DMS79 (cell line): ENCODE results near the gene CEMP1.

Experiments
- DNase-seq: peaks from one replicate; lab custom pipeline; 2025; lab: John Stamatoyannopoulos, UW

CEMP1 gene

DNA sequence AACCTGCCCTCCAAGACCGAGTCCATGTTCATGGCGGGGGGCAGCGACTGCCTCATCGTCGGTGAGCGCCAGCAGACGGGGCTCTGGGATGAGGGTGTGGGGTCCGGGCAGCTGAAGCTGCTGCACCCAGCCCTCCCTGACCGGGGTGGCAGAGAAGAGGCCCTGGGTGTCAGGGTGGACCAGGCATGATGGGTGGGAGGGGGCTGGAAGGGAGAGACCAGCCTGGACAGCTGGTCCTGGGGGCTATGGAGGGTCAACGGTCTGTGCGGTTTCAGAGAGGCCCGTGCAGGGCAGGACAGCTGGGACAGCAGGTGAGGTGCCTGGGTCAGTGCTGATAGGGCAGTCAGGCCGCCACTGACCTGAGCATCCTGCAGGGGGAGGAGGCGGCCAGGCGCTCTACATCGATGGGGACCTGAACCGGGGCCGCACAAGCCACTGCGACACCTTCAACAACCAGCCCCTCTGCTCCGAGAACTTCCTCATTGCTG is 30.7 kb downstream of the CEMP1 start:
- no peak for DNase-seq

DNA sequence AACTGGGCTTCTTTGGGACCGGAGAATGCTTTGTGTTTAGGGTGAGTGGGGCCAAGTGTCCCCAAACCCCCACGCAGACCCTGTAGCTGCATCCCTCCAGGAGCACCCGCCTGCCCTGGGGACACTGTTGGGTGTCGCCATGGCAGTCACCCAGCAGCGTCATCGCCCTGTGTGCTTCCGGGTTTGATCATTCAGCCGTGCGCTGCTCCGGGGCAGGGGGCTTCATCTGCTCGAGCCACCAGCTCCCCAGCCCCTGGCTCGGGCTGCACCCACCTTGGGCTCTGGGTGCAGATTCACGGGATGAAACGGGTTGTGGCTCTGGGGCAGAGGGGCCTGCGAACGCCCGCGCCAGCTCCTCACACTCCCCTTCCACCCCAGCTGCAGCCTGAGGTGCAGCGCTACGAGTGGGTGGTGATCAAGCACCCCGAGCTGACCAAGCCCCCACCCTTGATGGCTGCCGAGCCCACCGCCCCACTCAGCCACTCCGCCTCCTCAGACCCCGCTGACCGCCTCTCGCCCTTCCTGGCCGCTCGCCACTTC is 31.2 kb downstream of the CEMP1 start:
- no peak for DNase-seq

DNA sequence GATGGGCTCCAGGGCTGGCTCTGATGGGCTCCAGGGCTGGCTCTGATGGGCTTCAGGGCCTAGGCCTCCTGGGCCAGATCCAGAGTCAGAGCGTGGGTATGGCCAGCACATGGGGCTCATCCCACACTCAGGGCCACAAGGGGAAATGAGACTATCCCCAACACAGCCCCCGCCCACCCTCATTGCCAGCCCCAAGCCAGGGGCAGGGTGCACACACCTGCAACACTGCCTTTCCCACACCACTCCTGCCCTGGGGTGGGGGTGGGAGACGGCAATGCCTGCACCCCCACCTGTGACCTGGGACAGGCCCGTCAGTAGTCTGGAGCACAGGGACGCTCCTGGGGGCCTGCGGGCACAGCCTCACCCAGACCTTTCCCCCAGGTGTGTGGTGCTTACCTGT is 31.8 kb downstream of the CEMP1 start:
- DNase-seq: no peak

DNA sequence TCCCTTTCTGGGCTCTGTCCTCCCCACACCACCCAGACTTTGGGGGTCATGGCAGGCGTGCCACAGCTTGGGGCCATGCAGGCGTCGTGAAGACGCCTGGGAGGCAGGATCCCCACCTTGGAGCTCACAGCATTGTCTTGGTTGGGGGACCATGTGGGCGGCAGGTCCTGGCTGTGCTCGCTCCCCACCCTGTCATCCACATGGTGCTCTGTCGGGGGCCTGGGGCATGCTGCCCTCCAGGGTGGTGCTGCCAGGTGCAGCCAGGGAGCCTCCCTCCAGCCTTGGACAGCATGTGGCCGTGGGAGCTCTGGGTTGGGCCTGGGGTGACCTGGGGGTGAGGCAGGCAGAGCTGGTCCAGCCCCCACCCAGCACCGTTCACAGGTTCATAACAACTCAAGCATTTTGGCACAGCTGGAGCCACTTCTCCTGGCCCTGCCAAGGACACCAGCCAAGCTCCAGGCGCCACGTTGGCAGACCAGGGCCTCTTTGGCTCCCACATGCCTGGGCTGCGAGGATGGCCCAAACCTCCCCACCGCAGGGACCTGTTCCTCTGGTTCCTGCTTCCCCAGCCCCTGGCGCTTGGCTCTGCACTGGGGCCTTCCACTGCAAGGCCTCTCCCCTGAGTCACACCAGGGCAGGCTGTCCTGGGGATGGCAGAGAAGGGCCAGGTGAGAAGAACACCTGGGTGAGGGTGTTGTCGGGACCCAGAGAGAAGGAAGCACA is 32.5 kb downstream of the CEMP1 start:
- DNase-seq: no peak

DNA sequence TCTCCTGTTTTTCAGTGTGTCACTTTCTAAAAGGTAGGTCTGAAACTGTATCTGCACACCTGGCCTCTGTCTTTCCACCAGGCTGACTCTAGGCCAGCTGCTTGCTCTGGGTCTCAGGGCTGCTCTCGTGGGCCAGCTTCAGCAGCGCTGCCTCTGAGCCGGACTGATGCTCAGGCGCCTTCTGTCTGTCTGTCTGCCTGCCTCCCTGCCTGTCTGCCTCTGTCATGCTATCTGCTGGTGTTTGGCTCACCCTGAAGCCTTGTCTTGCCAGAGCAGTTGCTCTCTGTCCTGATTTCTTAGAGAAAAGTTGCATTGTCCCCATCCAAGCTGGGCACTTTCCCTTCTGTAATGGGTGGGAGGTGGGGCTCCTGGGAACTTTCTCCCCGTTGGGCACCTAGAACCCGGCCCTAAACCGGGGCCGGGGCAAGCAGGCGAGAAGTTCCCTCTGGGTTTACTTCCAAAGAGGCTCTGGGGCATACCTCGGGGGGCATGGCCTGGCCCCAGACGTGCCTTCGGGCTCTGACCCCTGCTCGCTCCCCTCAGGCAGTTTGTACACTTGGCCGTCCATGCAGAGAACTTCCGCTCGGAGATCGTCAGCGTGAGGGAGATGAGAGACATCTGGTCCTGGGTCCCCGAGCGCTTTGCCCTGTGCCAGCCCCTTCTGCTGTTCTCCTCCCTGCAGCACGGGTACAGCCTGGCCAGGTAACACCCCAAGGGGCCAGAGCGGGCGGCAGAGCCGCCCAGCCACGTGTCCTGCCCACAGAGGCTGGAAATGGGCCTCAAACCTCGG is 33.3 kb downstream of the CEMP1 start:
- DNase-seq: no peak

DNA sequence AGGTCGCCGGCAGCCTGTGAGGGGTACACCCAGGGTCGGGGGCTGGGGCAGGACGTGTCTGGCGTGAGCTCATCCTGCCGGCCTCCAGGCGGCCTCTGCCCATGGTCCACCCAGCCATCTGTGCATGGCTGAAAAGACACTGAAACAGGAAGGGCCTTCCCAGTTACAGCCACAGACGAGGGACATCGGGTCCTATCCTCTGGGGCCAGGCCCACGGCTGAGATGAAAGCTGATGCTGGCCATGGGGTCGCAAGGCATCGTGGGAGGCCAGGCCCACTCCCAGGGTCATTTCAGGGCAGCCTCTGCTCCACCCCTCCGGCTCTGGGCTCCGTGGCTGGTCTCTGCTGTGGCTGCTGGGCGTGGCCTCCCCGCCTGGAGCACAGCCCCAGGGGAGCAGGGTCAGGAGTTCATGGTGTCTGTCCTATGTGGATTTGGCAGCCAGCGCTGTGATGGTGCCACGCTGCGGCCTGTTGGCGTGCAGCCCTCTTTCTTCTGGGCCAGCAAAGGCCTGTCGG is 34.0 kb downstream of the CEMP1 start:
- DNase-seq: no peak

DNA sequence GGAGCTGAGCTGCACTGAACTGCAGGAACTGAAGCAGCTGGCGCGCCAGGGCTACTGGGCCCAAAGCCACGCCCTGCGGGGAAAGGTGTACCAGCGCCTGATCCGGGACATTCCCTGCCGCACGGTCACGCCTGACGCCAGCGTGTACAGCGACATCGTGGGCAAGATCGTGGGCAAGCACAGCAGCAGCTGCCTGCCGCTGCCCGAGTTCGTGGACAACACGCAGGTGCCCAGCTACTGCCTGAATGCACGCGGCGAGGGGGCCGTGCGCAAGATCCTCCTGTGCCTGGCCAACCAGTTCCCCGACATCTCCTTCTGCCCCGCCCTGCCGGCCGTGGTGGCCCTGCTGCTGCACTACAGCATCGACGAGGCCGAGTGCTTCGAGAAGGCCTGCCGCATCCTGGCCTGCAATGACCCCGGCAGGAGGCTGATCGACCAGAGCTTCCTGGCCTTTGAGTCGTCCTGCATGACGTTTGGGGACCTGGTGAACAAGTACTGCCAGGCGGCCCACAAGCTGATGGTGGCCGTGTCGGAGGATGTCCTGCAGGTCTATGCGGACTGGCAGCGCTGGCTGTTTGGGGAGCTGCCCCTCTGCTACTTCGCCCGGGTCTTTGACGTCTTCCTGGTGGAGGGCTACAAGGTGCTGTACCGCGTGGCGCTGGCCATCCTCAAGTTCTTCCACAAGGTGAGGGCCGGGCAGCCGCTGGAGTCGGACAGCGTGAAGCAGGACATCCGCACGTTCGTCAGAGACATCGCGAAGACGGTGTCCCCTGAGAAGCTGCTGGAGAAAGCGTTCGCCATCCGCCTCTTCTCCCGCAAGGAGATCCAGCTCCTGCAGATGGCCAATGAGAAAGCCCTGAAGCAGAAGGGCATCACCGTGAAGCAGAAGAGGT is 34.7 kb downstream of the CEMP1 start:
- no peak for DNase-seq

DNA sequence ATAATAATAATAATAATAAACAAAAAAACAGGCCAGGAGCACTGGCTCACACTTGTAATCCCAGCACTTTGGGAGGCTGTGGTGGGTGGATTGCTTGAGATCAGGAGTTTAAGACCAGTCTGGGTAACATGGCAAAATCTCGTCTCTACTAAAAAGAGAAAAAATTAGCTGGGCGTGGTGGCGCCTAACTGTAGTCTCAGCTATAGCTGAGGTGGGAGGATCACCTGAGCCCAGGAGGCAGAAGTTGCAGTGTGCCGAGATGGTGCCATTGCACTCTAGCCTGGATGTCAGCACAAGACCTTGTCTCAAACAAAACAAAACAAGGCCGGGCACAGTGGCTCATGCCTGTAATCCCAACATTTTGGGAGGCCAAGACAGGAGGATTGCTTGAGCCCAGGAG is 36.2 kb downstream of the CEMP1 start:
- DNase-seq: no peak

DNA sequence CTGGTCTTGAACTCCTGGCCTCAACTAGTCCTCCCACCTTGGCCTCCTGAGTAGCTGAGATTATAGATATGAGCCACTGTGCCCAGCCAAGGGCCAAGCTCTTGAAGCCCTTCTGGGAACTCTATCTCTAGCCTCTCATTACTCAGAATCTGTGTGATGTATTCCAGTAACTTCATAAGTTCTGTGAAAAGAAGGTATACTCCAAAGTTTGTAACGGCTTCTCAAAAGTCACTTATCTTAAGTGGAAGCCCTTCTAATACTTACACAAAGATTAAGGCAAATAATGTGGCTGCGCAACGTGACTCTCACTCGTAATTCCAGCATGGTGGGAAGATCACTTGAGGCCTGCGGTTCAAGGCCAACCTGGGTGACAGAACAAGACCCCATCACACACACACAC is 36.6 kb downstream of the CEMP1 start:
- DNase-seq: no peak

DNA sequence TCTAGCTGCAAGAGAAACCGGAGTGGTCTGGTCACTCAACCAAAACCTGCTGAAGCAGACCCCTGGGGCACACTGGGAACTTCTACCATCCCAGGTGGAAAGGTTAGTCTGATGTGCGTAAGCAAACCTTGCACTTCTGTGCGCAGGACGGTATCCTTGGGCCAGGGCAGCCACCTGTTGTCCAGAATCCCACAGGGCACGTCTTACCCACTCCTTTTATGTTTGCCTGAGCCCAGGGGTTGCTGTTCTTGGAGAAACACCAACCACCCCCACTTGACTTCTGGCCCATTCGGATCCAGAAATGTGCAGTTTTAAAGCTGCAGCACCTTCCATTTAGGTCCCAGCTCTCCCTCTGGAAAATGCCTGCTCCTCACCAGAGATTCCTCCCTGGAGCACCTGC is 37.6 kb downstream of the CEMP1 start:
- no peak for DNase-seq

DNA sequence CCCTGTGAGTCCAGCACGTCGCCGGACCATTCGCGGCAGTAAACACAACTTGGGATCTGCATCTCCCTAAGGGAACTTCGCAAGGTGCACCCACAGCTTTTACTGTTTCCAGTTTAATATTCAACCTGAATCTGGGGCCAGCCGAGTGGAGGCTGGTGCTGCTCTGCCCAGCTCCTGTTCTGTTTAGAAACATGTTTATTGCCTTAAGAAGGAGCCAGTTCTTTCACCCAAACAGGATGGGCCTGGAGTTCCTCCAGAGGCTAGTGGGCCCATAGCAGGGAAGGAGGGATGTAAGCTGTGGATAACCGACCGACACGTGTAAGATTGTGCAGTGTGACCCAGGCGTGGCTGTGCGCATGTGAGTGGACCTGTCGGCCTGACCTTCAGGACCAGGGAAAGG is 38.9 kb downstream of the CEMP1 start:
- no peak for DNase-seq

DNA sequence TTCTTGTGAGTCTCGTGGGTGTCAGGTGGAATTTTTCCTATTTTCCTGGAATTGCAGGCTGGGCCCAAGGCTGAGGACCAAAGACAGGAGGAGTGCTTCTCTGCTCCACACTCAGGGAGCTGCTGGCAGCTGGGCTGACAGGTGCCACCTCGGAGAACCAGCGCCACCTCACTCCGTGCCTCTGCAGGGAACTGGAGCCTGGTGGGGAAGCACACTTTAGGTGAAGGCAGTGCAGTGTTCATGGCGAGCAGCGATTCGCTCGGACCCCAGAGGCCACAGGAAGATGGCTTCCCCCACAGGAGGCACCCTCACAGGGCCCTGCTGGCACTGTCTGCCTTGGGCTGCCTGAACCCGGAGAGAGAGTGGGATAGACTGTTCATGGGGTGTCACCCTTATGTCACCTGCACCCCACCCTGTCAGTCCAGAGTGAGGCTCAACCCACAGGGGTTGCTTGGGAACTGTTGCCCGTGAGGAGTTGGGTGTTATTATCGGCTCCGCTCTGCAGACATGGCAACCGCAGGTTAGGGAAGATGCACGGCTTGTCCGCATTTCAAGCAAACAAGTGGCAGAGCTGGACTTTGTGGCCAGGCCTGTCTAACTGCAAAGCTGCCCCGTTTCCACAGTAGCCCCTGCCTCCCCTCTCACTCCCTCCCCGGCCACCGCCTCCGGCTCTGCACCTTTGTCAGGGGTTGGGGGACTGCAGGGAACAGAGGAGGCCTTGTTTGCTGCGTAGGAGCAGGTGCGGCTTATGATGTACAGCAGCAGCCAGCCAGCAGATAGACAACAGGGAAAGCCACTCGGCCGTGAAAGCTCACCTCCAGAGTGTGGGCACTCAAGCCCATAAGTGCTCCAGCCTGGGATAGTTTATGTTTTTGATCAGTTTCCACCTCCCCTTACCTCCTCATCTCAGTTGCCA is 40.8 kb downstream of the CEMP1 start:
- DNase-seq: peak; percentile 67

DNA sequence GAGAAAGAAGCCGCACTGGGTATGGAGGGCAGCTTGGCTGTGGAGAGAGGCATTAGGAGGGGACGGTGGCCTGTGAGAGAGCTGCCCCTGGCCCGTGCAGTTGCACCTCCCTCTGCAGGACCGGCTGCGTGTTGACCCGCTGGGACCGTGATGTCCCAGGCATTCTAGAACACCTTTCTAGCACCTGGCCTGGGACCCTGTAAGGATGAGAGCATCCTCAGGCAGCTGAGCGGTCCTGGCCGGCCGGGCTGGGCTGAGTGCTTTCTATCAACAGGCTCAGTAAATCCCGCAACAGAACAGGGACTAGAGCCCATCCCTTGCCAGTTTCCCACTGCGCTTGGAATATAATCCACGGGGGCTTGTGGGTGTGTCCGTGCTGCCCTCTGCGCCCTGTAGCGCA is 41.6 kb downstream of the CEMP1 start:
- DNase-seq: no peak

DNA sequence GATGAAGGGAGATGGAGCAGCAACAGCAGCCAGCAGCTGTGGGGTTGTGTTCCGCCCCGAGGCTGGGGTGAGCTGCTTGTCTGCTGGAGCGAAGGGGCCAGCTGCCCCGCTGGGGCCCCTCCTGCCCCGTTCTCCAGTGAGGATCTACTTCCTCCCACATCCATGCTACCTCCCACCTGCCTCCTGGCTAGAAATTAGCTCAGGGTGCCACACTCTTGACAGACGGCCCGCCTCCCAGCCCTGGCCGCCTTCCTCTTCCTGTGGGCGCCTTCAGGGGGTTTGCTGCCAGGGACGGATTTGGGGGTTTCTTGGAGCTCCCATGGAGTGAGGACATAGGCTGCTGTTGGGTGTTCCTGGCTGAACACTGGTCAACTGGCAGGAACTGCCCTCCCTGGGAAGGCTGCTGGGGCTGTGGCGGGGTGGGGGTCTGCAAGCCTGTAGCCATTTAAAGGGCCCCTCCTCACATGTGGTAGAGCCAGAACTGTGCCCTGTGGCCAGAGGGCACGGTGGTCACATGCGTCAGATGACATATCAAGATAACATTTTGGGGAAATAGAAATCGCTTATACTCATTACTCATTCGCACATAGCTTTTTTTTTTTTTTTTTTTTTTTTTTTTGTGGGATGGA is 43.2 kb downstream of the CEMP1 start:
- DNase-seq: no peak

DNA sequence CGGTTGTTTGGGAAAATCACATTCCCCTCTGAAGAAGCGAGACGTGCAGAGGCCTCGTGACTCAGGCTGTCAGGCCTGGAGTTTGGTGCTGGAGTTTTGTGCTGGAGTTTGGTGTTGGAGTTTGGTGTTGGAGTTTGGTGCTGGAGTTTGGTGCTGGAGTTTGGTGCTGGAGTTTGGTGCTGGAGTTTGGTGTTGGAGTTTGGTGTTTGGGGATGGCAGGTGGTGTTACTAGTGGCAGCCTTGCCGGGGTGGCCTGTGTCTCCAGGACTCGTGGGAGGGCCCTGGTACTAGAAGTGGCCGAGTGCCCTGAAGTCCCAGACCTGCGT is 43.7 kb downstream of the CEMP1 start:
- DNase-seq: no peak

DNA sequence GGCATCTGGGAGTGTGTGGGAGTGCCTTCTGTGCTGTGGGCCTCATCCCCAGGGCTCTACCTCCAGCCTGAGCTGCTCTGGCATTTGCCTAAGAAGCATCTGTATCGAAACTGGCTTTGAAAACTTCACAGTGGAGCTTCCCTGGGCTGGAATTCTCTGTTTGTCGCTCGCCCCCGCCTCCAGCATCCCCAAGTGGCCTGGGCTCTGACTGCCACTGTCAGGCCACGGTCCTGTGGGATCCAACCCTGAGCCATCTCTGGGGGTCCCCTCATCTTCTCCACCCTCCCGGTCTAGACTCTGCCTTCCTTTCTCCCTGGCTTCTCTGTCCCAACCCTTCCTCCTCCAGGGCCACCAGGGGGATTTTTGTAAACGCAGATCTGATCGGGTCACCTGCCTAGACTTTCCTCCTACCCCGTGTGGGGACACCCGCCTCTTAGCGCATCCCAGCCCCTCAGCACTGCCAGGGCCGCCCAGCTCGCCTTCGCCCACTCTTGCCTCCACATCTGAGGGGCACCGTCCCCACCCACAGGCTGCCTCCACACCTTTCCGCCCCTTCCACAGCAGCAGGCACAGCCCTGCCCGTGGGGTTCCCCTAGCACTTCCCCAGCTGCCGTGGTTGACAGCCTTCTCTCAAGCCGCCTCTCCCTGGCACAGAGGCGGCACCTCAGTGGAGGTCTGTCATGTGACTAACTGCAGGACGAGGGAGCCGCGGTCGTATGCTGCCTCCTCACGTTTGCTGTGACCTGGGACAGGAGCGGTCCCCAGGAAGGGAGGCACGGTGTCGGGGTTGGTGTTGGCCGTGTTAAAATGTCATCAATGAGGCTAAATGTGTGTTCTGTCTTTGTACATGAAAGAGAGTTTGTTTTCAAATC is 44.3 kb downstream of the CEMP1 start:
- DNase-seq: no peak

DNA sequence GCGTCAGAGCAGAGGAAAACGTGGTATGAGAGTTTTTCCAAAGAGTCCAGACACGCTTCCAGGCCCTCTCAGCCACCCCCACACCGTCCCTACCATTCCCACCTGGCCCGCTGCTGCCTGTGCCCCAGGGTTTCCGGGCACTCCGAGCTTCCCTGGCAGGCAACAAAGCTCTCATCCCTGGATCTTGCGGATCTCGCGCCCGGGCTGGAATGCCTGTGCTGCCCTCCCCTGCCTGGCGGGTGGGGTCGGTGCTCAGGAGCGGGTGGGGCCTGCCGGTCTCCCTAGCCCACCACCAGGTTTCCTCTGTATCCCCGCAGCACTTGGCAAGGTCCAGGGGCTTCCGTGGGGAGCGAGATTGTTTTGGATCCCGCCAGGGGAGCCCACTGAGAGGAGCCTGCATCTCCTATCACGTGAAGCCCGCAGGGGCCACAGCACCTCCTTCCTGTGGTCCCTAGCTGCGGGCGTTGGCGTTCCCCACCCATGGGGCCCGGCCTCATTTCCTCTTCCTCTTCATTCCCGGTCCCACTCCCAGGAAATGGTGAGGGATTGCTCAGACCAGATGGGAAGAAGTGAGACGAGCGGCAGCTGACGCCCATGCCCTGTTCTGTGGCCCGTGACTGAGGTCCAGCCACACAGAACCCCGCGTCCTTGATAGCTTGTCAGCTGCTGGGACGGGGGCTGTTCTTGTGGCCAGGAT is 45.2 kb downstream of the CEMP1 start:
- no peak for DNase-seq

DNA sequence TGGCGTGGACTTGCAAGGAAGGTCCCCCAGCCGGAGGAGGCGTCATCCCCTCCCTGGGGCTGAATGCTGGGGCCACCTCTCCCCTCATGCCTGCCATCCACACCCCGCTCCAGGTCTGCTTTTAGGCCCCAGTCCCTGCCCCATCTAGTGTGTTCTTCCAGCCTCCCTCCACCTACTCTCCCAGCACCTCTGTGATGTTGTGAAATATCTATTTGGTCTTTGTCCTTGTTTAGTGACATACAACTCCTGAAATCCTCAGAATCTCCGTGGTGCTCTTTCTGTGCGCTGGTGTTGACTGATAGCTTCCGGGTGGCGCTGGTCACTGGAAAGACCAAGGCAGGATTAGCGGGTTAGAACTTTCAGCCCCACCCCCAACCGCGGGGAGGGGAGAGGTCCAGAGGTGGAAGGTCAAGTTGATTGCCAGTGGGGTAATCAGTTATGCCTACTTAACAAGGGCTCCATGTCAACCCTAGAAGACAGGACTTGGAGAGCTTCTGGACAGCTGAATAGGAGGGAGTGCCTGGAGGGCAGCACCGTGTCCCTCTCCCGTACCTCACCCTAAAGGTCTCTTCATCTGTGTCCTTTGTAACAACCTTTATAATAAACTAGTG is 46.2 kb downstream of the CEMP1 start:
- DNase-seq: no peak
